HG03457 (cell line): ENCODE measurements around the gene RAB44.

ENCODE experiments used
- ATAC-seq: cut with Tn5 transposase; IDR thresholded peaks from one replicate; pipeline ENCODE4 v1.9.1; 2021; ENCODE audit warnings: moderate number of reproducible peaks; ENCODE audit not compliant: unreplicated experiment

The RAB44 gene

GRCh38 chr6:36685926-36686667 lies 11.5 kb upstream of the RAB44 start:
- ATAC-seq = no peak

GRCh38 chr6:36686668-36687513 lies 10.7 kb upstream of the RAB44 start:
- ATAC-seq = no peak

GRCh38 chr6:36688063-36688738 lies 9.4 kb upstream of the RAB44 start:
- no peak for ATAC-seq

- ATAC-seq = no peak
Observed at GRCh38 chr6:36688739-36689075, 8.9 kb upstream of the RAB44 start.

- no peak for ATAC-seq
Observed at GRCh38 chr6:36691011-36691410, 6.6 kb upstream of the RAB44 start.

GRCh38 chr6:36691612-36692011 lies 6.0 kb upstream of the RAB44 start:
- no peak for ATAC-seq

DNA sequence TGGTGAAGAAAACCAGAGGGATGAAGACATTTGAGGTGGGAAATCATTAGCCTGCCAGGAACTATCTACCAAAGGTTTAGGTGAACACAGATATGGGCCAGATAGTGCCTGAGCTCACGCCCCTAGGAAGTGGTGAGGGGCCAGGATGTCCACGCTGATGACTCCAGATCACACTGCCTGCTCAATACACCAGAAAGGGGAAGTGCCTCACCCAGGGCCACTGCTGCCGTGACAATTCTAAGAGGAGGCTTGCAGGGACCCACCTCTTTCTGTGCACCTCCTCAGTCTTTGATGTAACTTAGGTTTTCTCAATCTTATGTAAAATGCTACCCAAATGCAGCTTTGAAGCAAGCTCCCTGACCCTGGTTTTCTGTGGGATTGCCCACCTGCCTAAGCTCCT lies 5.4 kb upstream of the RAB44 start:
- ATAC-seq = no peak

GRCh38 chr6:36692861-36693702 lies 4.5 kb upstream of the RAB44 start:
- ATAC-seq = no peak

- no peak for ATAC-seq
Observed at GRCh38 chr6:36694616-36695015, 3.0 kb upstream of the RAB44 start.

DNA sequence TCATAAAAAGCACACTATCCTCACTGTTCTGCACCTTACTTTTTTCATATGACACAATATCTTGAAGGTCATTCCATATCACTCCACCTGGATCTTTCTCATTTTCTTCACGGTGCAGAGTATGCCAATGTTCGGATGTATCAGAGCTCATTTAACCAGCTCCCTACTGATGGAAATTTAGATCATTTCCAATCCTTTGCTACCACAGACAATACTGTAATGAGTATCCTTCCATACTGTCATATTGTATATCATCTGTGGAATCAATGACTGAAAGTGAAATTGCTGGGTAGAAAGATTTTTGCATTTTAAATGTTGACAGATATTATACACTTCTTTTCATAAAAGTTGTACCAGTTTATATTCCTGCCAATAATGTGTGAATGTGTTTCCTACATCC lies 2.2 kb upstream of the RAB44 start:
- no peak for ATAC-seq

- ATAC-seq = no peak
Observed at GRCh38 chr6:36698196-36698595, 570 bp downstream of the RAB44 start.

DNA sequence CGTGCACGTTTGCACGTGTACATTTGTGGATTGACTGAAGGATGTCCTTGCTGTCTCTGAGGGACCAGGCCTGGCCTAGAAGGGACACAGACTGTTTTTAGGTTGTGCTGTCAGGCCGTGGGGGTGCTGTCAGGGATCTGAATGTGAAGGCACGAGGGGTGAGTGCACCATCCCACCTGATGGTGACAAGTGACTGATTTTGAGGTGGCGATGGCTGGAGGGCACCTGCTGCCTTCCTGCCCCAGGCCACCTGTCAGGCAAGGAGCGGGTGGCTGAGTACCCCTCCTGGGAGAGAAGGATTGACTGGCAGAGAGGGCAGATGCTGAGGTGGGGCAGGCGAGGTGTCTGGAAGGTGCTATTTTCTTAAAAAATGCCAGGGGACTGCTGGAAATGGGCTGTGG lies 1.2 kb downstream of the RAB44 start:
- ATAC-seq = no peak

DNA sequence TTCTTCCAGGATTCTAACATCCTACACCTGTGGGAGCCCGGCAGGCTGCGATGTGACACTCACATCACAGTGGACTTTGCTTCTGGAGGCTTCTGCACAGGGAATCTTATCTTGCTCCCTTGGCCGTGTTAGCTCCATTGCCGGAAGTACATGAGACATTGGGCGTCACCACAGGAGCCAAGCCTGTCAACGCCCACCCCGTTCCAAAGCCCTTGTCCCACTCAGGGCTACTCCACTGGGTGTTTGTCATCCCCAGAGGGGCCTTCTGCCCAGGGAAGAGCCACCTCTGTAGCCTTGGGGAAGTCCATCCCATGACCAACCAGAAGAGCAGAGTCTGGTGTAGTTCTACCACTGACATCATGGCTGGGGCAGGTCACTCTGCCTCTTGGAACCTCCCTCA lies 1.7 kb downstream of the RAB44 start:
- no peak for ATAC-seq

DNA sequence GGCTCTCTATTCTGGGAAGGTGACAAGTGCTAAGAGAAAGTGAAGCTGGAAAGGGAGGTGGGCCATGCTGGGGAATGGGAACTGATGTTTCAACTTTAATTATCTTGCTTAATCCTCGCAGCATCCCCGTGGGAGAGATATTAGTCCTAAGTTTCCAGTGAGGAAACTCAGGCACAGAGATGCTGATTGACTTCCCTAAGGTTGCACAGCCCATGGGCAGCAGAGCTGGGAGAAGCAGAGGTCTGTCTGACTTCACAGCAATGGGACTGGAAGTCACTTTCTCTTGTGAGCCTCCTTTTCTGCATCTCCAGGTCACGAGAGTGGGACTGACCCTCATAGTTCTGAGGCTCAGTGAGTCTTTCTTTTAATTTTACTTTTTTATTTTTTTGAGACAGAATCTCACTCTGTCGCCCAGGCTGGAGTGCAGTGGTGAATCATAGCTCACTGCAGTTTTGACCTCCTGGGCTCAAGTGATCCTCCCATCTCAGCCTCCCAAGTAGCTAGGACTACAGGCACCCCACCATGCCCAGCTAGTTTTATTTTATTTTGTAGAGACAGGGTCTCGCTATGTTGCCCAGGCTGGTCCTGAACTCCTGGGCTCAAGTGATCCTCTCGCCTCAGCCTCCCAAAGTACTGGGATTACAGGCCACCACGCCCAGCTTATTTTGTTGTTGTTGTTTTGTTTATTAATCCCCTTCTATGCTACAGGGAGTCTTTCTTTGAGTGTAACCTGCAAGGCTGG lies 2.6 kb downstream of the RAB44 start:
- no peak for ATAC-seq

DNA sequence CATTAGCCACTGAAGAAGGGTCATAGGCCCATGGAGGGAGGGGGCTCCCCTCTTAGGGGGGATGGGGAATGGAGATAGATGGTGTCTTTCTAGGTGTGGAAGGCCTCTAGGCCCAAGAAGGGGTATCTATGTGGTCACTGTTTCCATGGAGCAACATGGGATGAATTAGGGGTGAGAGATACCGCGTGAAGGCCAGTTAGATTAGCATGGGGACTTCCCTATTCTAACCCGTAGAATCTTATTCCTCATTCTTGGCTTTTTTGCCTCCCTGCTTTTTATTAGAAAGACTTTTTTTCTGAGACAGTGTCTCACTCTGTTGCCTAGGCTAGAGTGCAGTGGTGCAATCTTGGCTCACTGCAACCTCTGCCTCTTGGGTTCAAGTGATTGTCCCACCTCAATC lies 3.2 kb downstream of the RAB44 start:
- ATAC-seq = no peak

- ATAC-seq = no peak
Observed at GRCh38 chr6:36701401-36701991, 3.9 kb downstream of the RAB44 start.

DNA sequence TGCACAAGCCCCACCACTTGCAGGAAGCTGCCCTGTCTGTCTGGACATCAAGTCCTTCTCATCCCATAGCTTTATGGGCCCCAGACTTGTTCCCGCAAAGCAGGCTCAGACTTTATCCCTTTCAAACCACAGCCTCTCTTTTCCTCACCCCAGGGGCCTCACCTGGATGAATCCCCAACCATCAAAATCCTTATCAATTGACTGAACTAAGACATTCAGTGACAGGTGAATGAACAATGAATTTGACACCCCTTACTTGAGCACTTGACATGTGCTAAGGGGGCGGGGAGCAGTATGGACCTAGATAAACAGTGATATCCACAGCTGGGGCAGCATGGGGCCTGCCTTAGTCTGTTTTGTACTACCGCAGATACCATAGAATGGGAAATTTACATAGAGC lies 5.0 kb downstream of the RAB44 start:
- no peak for ATAC-seq

DNA sequence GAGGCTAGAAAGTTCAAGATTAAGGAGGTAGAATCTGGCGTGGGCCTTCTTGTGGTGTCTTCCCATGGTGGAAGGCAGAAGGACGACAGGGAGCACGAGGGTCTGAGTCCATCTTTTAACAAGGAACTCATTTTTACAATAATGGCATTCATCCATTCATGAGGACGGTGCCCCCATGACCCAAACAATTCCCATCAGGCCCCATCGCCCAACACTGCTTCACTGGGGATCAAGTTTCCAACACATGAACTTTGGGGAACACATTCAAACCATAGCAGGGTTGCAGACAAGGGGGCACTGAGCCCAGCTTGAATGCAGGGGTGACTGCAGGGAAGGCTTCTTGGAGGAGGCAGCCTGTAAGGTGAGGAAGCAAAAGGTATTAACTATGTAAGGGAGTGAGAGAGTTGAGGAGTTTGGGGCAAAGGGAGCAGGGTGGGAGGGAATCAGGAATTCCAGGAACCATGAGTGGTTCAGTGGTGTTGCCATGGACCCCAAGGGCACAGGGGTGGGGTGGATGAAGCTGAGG lies 5.5 kb downstream of the RAB44 start:
- no peak for ATAC-seq

DNA sequence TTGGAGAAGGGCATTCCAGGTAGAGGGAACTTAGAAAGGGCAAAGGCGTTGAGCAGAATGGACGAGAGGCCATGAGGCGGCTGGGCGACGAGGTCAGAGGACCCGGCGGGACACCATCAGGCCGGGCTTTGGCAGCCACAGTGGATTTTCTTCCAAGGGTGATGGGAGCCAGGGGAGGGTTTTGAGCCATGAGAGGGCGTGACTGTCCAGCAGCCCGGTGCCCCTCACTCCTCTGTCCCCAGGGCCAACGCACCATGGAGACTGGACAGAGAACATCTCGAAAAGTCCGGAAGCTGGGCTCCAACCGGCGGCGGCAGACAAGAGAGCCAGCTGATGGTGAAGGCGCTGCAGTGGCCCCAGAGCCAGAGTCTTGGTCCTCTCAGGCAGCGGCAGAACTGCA lies 6.4 kb downstream of the RAB44 start:
- ATAC-seq = no peak
